NCI-H2029 (cell line): ENCODE data around the gene AGAP1.
"Not testable (repeated sequence)": the region's sequence is repeated elsewhere in the genome, so short reads cannot be mapped to it uniquely, and the experiment has no call there.

Experiments used
- DNase-seq: peaks from one replicate; lab custom pipeline; 2025; lab: John Stamatoyannopoulos, UW

Gene AGAP1

DNA sequence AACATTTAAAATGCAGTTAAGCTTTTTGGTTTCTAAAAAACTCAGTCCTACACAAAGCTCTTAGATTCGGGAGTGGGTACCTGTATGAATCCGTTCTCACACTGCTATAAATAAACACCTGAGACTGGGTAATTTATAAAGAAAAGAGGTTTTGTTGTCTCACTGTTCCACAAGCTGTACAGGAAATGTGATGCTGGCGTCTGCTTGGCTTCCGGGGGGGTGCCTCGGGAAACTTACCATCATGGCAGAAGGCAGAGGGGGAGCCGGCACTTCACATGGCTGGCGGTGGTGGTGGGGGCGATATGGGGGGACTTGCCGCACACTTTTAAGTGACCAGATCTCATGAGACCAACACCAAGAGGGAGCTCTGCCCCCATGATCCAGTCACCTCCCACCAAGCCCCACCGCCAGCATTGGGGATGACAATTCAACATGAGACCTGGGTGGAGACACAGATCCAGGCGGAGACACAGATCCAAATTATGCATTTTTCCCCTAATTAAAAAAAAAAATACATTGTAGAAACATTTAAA is 451.8 kb downstream of the AGAP1 start:
- DNase-seq, result no peak

DNA sequence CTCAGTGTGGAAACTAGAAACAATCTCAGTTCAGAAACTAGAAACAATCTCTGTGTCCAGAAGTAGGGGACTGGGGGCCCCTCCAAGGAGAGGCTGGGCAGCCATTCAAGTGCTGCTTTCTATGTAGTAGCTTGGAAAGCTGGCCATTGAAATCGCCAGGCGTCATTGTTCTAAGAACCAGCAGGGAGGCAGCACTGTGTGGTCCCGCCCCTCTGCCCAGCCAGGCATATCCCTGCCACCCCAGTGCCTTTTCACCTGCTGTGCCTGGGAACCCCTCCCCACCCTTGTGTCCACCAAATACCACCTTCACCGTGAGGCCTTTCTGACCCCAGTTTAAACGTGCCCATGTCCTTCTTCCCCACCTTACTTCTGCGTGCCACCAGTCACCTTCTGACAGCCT is 452.7 kb downstream of the AGAP1 start:
- no peak for DNase-seq

DNA sequence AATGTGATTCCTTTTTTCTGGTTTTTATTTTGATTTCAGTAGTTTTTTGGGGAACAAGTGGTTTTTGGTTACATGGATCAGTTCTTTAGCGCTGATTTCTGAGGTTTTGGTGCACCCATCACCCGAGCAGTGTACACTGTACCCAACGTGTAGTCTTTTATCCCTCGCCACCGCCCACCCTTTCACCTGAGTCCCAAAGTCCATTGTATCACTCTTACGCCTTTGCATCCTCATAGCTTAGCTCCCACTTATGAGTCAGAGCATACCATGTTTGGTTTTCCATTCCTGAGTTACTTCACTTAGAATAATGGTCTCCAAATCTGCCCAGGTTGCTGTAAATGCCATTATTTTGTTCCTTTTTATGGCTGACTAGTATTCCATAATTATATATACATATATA is 453.2 kb downstream of the AGAP1 start:
- not testable (repeated sequence) for DNase-seq

DNA sequence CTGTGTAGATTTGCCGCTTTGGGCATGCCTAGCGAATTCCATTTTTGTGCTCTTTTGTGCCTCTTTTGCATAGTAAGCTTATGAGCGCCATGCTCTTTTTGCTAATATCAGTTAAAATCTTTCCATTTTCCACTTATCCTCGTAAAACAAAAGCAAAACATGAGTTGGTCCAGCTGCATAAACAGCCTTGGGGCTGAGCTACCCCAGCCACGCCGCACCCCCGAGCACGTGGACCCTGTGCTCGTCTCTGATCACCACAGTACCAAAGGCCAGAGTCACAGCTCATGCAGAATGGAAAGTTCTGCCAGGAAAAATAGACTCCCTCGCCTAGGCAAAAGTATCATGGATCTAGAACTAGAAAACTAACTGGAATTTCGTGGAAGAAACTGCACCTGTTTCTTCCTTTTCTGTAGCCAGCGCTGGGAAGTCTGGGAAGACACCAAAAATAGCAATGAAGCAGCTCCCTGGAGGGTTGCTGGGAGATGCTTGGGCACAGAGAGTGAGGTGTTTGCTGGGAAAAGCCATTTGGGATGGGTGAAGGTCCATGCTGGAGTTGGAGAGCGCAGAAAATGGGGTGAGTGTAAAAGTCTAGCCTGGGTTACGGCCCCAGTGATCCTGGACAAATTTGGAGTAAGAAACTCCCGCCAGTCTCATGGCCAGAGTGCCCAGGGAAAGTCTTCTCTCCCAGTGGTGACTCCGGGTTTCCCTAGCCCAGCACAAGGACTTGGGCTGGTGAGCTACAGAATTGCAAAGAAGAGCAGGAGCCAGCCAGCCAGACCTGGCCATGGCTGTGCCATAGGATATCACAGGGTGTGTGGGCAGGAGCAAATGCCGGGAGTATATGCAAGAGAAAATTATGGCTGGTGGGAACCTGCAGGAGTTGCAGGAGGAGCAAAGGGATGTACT is 456.0 kb downstream of the AGAP1 start:
- DNase-seq, result no peak

DNA sequence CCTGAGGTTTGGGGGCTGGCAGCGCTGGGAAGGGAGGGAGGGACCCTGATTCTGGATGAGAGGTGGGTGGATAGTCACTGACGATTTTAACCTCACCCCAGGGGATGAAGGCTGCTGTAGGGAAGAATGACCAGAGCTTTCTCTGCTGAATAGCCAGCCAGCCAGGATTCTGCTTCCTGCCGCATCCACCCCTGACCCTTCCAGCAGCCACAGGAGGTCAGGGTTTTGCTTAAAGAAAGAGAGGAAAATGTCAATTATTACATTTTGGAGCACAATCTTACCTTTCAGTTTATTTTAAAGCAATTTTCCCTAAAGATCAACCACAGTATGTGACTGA is 456.6 kb downstream of the AGAP1 start:
- DNase-seq, result no peak

DNA sequence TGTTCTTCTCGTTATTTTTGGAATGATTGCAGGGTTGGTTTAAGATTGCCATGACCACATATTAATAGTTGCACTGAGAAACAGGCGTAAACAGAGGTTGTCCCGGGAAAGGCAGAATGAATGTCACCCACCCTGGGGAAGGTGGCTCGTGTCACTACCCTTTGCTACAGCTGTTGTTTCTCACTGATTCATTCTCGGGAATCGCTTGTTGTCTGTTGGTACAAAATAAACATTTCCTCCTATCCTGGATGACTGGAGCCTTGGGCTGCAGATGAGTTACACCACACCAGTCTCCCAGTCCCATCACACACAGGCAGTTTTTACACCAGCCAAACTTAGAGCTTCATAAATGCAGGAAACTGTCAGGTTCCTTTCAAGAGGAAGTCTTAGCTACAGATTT is 457.6 kb downstream of the AGAP1 start:
- DNase-seq, result no peak

DNA sequence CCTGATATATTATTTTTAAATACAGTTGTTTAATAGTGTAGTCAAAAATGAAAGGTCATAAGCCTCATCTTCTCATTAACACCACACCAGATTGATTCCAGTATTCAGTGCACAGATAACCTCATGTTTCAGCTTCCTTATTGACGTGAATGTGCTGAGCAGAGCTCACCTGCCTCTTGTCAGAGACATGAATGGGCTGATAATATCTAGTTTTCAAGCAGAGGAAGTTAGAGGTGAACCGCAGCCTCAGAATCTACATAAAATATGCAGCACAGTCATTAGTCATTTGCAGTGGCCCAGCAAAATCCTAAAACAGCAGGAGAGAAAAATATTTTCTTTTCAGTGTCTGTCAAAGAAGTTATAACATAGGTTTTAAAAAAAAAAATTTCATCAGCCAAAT is 458.1 kb downstream of the AGAP1 start:
- DNase-seq, result no peak

DNA sequence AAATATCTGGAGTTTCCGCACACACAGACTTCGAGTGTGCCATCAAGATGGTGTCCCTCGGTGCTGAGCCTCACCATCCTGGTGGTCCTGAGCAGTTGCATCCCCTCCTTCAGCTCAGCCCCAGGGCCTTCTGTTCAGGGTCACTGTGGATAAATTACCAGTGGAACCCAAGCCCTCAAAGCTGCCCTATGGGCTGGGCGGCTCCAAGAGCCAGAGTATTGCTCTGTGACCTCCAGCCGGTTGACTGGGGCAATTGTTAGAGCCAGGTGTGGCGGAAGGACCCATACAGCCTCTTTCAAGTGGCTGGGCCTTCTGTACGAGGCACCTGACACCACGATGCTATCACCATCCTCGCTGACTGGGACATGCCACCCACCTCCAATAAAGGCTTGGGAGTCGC is 458.9 kb downstream of the AGAP1 start:
- DNase-seq, result no peak

DNA sequence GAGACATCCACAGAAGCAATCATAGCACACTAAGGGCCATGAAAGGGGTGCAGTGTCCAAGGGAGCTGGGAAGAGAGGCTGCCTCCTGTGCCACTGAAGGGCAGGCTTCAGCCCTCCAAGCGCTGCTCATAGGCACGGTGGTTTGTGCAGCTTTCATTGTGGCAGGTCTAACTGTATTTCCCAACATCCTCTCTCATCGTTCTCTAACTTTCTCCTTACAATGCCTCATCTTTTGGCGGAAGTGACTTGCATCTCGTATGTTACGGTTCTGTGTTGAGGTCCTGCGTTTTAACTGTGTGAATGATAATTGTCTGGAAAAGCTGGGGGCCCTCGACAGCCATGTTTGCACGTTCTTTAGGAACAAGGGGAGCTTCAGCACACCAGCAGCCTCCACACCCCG is 460.4 kb downstream of the AGAP1 start:
- no peak for DNase-seq

DNA sequence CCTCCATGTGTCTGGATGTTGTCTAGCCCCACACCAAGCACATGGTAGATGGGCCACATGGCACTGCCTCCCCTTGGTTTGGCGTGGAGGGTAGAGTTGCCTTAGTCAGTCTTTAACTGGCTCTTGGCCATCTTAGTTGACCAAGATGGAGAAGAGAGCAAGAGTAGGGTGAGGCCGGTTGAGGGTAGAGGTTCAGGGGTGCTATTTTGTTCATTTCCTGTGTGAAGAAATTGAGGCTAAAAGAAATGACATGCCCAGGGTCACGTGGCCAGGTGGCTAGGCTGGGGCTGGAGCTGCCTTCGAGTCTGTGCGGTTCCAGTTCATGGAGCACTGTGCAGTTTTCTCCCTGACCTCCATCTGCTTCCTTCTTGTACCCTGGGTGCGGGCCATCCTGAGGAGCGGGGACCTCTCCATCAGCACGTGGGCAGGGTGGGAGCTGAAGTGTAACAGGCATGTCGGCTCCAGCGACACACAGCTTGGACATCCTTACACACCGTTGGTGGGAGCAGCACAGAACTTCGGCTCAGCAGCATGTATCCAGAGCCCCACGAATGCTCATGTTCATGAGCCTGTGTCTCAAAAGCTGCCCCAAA is 461.1 kb downstream of the AGAP1 start:
- no peak for DNase-seq

DNA sequence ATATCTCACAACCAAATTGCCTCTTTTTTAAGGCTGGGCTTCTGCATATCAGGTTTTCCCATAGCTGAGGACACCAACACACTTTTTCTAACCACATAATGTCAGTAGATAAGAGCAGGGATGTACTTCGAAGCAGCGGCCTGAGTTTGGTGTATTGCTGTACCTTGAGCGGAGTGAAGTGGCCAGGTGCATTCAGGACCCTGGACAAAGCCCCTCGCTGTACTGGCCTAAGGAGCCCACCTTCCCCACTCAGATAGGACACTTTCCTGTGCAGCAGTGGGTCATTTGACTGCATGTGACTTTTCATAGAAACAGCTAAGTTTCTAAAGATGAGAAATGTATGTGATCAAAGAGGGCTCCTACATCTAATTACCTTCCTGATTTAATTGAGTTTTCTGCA is 461.8 kb downstream of the AGAP1 start:
- DNase-seq, result no peak

DNA sequence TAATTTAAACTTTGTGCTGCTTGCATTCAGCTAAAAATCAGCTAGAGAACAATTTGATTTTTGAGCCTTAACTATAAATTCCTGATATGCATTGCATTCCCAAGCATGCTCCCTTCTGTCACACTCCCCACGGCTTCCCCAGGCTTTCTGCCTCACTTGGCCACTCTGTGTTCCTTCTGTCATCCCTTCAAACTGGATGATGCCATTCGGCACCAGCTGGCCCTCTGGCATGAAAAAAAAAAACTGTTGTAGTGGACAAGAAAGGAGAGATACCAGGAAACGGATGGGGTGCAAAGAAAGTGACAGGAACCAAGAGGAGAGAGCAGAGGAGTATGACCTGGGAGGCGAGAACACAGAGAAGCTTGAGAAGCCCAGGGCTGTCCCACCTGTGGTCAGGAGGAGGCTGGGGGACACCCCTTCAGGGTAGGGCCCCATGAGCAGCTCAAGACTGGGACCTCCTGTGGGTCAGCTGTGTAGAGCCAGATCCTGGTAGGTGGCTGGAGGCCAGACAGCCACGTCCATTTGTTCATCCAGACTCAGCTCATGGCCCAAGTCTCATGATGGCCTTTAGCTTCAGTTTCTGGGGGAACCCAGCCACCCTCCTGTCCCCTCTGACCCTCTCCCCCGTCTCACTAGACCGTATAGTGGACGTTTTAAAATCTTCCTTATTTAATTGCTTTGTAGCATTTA is 462.6 kb downstream of the AGAP1 start:
- no peak for DNase-seq

DNA sequence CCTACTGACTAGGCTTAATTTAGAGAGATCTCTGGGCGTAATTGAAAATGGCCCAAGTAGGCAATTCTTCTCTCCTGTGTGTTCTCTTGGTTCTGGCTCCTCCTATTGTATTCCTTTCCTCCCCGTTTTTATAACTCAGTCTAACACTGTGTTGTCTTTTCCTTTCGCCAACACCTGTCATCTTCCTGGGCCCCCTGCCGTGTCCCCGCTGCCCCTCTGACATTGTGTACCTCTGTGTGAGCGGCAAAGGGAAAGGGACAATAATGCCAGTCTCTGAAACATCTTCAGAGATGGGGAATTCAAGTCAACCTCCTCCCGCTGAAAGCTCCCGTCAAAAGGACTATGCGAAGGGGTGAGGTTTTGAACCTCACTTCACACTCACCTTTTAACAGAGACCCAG is 463.4 kb downstream of the AGAP1 start:
- DNase-seq, result no peak

DNA sequence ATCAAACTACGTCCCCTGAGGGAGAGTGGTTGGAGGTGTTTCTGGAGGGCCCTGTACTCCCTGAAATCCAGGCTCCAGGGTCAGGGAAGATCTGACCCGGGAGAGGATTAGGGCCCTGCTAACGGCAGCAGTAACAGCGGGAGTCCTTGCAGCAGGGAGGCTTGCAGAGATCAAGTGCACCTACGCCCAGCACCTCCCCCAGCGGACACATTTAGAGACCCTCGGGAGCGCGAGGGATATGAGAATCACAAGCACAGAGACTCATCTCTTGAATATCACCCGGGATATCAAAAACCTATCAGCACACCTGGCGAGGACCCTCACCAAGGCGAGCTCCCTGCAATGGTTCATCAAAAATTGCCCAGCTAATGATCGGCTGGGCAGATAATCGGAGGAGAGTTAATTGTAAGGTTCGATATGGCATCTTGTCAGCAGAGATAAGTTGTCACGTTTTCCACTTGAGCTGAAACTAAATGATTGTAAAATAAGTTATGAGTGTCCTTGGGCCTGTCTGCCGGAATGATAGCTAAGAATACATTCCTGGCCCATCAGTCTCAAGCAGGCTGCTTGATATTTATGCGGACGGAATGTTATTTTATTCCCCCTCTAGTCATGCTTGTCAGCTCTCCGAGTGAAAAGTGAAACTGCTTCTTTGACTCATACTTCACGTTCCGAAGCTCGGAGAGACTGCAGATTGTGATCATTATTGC is 464.5 kb downstream of the AGAP1 start:
- no peak for DNase-seq

DNA sequence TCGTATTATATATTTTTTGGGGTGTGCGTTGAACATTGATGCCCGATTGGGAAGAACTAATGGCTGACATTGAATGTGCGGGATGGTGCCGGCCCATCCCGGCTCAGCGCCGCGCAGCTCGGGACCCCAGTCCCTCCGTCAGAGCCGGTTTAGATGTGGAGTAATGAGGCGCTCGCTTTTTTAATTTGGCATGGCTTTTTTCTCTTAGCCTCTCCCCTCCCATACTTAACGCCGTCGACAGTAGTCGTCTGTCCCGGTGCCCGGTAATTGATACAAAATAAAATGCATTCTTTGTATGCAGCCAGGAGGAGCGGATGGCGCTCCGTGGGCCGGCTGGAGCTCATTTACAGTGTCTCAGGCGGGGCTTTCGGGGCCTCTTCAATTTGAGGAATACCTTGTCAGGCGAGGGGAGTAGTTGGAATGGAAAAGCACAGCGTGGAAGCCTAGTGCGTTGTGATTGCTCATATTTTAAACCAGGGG is 465.1 kb downstream of the AGAP1 start:
- DNase-seq, result no peak

DNA sequence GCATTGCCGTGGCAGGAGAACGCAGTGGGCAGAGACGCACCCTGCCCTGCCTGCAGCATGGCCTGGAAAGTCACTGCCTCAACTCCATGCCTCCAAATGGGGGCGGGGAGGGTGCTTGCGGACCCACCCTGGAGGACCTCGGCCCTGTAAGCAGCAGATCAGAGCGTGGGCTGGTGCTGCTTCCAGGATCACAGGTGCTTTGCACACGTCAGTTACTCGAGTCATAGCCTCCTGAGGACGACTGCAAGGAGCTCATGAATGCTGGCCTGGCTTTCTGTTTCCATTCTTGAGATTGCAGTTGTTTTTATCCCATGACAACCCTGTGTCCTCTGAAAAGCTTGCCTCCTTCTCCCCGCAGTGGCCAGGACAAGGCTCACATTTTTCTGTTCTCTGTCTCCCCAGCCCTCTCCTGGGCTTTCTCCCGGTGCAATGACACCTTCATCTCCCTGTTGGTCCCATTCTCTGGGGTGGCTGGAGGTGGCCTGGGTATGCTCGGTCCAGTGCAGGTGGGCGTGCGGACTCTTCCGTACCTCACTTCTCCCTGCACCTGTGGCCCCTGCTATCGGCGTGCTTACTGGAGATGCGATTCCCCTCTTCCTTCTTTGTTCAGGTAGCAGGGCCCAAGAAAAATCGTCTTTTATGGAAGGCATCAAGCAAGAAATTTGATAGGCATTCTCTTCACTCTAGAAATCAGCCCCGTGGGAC is 466.3 kb downstream of the AGAP1 start:
- DNase-seq, result no peak

DNA sequence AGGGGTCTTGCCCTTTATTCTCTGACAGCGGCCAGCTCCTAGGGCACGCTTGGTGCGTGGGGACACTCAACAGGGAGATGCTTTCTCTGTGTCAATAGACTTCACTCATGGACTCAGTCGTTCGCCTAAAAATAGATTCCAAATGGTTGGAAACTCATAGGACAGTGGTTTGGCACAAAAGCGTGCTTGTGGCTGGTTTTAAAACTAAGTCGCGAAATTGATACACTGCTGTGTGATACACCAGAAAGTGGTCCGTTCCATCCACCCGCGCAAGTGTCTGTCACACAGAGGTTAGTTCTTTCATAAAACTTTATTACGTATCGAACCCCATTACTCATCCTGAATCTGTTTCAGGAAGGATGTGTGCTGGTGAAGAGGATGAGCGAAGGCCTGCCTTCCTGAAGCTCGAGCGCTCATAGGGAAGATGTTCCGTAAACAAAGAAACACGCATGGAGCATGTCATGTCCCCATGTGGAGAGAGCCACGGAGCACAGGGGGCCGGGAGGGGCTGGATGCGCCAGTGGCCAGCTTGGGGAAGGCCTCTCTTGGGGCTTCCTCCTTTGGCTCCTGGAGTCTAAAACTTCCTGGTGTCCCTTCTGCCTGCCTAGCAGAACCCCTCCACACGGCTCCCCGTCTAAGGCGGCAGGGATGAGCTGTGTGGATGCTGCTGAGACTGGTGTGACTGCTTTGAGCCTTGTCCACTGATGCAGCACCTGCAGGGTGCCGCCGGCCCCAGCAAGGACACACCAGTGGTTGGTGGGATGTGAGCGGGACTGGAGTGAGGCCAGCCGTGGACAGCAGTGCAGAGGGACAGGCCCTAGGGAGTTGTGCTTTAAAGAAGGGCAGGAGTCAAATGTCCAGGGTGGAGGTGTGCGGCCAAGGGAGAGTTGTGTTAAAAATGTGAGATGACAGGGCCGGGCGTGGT is 467.1 kb downstream of the AGAP1 start:
- DNase-seq, result no peak

DNA sequence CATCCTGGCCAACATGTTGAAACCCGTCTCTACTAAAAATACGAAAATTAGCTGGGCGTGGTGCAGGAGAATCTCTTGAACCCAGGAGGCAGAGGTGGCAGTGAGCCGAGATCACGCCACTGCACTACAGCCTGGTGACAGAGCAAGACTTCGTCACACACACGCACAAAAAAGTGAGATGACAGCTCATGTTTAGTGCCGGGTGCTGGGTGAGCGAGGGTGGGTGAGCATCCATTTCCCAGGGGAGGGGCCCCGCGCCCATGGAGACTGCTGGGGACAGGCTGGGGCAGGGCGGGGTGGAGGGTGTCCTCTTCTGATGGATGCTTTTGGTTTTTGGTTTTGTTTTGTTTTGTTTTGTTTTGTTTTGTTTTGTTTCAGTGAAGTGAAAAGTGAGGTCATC is 467.9 kb downstream of the AGAP1 start:
- DNase-seq, result no peak

DNA sequence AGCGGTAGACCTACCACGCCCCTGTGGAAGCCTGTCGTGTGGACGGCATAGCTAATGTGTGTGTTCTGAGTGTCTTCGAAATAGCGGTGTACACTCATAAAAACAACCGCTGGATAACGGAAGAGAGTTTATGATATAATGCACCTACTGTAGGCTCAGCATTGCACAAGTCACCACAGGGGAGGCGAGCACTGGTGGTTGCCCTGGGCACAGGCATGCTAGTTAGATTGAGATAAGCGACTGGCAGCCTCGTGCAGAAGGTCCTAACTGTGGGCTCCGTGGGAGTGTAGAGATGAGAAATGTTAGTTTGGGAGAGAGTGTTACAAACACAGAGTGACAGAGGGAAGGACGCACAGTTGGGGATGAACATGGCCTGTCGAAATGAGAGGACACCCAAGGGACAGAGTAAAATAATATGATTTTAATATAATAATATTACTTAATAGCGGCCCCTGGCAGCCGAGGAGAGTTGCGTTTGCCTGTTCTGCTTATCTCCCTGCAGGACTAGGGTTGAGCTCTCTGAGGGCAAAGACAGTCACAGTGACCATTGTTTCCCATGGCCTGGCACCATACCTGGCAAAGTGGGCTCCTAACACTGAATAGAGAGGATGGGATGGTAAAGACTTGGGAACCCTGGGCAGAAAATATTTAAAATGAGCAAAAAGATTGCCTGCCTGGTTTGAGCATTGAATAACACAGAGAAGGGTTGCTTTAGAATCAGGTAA is 470.2 kb downstream of the AGAP1 start:
- DNase-seq, result no peak
